Activated naive CD4-positive, alpha-beta T cell treated with anti-CD3 and anti-CD28 coated beads, Interleukin-2, amount 50 U/mL, for 72 hours (primary cell): ENCODE results near the gene UNK. TPM values are rescaled to one million over a fixed set of nuclear protein-coding genes. Genes with fewer than 3 reads are reported as not detected.
"Not testable (repeated sequence)": the region's sequence is repeated elsewhere in the genome, so short reads cannot be mapped to it uniquely, and the experiment has no call there.

ENCODE experiments used
- ATAC-seq, 2 donors: fragments of 150-1000 bp; cut with Tn5 transposase; 2 replicates each; pipeline ENCODE4 v1.10.0; 2021; ENCODE audit warnings: mild to moderate bottlenecking in 2 of 2, moderate library complexity in 2 of 2
- DNase-seq, 2 donors: peaks; one replicate each; pipeline ENCODE4 v3.0.0; 2021 to 2022; ENCODE audit warnings: low spot score in 2 of 2
- H3K27ac Mint-ChIP-seq, 2 donors: one replicate each; pipeline ENCODE4 v1.8.0; 2022; ENCODE audit warnings: mild to moderate bottlenecking in 2 of 2, mixed read lengths in 2 of 2
- H3K36me3 Mint-ChIP-seq, 2 donors: one replicate each; pipeline ENCODE4 v1.8.0; 2022; ENCODE audit warnings: mixed read lengths in 2 of 2
- H3K9me3 Mint-ChIP-seq, 2 donors: one replicate each; pipeline ENCODE4 v1.8.0; 2022; ENCODE audit warnings: mixed read lengths in 2 of 2
- total RNA-seq, 2 donors: library from RNA; stranded (reverse); gene quantifications; one replicate each; pipeline ENCODE4 v1.2.3, GENCODE V29; 2022

The UNK gene
- total RNA-seq, 2 donors from 2014 or later = 15.3 to 29.3 TPM

DNA sequence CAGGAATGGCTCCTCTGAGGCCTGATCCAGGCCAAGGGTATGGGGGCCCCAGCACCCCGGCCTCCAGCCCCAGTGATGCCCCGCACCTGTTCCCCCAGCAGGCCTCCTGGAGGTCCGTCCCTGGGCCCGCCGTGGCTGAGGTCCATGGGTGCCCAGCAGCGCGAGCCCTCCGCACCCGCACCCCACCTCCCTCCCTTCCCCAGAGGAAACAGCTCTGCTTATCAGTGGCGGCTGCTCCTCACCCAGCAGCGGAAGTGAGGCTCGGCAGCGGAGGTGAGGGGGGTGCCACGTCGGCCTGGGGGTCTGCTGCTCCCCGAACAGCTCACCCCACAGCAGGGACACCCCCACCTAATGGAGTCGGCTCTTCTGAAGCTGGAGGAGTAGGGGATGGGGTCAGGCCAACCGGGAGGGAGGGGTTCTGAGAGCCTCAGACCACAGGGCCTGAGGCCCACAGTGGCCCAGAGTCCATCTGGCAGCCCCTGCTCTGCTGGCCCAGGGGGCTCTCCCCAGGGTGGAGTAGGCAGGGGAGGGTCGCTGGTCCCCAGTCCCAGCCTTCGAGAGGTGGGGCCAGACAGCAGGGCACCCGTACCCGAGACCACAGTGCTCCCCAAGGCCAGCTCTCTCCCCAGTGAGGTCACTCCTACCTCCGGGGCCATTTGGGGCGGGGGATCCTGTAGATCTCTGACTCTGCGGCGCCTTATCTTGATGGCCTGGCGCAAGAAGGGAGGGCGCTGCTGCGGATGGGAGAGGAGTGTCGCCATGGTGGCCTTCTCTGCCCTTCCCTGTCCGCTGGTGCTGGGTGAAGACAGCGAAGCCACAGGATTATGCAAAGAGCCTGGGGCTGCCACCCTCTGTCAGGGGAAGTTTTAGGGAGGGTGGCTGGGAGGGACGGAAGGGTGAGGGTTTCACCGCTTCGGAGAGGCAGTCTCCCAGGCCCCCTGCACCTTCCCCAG lies 59.2 kb downstream of the UNK start, which contains the start of gene UNC13D:
Gene UNC13D, minus strand, starts transcription at position 828 of the 953 bp plus-strand sequence. Its CDS starts 67 bp downstream, at position 761.
- Mint-ChIP-seq H3K27ac (peak within 1 kb of the TSS; percentile 94 to 97), H3K36me3 (no peaks in the 10 kb centered on the region), H3K9me3 (no peaks in the 10 kb centered on the region)
- DNase-seq (peak; percentile 62 to 83), ATAC-seq (peak; percentile 58 to 75)

DNA sequence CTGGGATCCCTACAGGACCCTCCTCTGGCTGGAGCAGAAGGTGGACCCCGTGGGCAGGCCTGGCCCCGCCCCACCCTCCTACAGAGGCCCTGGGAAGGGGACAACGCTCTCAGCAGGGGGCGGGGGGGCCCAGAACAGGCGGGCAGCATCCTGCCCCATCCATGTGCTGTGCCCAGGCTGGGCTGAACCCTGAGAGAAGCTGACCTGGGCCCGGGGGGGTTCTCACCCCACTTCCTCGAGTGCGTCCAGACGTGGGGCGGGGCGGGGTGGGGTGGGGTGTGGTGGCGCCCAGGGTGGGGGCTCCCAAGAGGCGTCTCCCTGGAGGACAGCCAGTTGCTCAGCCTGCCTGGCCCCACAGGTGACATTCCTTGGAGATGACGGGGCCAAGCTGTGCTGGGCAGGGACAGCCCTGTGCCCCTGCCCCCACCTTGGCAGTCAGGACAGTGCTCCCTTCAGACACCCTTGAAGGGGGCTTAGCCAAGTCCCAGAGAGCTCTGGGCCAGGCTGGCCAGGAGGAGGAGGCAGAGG lies 60.0 kb downstream of the UNK start:
- Mint-ChIP-seq H3K36me3 (no peaks in the 10 kb centered on the region), H3K27ac (peak overlapping the region in 1 of 2 donors; percentile 97), H3K9me3 (no peaks in the 10 kb centered on the region)
- ATAC-seq = peak; percentile 23 to 24
- DNase-seq = no peak

DNA sequence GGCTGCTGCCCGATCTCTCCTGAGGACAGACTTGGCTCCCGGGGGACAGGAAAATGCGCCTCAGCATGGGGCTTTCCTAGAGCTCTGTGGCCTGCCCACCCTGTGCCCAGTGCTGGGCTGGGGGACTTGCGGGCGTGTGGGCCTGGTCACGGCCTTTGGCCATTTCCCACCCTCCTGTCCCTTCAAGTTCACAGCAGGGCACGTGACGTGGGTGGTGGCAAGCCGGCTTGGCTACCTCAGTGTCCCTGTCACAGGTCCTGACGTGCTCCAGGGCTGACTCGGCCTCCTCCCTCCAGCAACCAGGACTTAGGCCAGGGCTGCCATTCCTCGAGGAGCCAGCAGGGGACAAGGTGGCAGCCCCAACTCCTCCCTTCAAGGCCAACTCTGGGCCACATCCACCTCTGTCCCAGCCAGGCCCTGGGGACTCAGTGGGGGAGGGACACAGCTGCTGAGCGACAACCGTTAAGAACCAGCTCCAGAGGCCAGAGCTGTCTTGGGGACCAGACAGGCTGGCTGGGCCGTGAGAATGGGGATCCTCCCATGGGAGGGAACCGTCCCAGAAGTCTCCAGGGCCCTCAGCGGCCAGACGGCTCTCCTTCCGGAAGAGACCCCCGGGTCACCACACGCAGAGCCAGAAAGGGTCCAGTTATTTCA lies 60.6 kb downstream of the UNK start:
- no peaks in the 10 kb centered on the region for H3K36me3 Mint-ChIP-seq
- DNase-seq = peak; percentile 70 to 83
- H3K9me3 Mint-ChIP-seq = no peaks in the 10 kb centered on the region
- peak; percentile 63 to 71 for ATAC-seq
- H3K27ac Mint-ChIP-seq = peak overlapping the region; percentile 87 to 97

DNA sequence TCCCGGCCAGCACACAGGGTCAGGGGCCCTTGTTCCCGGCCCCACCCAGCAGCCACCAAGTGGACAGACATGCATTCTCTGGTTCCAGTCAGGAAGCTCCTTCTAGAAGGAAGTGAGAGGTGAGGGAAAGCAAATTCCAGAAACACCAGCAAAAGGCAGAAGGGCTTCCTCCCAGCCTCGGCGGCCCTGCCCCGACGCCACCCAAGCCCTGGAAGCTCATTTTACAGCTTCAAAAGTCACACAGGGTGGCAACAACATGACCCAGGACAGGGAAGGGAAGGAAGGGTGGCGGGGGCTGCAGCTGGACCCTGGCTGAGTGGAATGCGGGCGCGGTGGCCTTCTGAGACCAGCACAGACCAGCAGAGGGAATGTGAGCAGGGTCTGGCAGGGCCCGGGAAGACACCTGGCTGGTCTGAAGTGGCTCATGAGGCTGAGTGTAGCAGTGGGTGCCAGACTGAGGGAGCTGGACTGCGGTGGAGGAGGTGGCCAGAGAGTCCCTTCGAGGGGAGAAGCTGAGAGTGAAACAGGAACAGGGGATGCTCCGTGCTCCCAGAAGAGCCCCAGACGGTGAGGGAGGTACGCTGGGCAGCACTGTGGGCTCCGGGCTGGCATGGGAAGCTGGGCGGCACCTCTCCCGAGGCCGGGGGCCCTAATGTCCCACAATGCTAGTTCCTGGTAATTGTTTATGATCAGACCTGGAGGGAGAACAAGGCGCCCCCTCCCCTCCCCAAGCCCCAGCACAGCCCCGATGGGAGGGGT lies 61.5 kb downstream of the UNK start:
- ATAC-seq (no peak), DNase-seq (no peak)
- Mint-ChIP-seq H3K9me3 (no peaks in the 10 kb centered on the region), H3K36me3 (no peaks in the 10 kb centered on the region), H3K27ac (peak overlapping the region in 1 of 2 donors; percentile 97)

DNA sequence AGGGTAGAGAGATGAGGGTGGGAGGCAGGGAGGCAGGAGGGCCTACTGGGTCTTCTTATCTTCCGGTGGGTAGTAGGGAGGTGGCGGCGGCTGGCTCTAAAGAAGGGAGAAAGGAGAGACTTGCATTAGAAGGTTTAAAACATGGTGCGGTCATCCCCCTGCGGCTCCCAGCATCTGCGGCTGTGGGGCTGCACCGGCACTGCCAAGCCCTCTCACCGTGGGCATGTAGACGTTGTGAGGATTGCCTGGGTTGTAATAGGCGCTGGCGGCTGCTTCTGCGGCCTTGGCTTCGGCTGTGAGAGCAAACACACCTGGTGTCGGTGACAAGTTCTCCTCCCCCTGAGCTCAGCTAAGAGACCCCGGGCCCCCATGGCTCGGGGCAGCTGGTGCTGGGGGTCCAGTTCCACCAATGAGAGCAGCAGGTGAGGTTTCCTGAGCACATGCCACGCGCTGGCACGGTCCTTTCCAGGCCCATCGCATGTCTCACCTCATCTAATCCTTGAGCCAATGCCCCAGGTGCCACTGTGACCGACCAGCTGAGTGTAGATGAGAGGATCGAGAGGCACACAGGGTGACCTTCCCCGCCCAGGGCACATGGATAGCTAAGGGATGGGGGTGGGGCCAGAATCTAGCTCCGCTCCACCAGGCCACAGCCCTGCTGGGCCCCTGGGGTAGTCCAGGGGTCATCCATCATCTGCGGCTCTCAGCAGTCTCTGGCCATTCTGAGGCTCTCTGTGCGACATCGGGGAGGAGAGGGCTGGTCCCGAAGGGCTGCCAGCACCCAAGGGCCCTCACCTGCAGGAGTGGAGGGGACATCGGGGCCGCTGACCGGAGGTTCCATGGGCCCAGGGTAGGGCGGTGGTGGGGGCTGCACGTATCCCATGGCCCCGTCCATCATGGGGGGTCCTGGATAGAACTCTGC lies 62.3 kb downstream of the UNK start:
- Mint-ChIP-seq H3K27ac (peak overlapping the region in 1 of 2 donors; percentile 97), H3K36me3 (no peaks in the 10 kb centered on the region), H3K9me3 (no peaks in the 10 kb centered on the region)
- no peak for ATAC-seq
- DNase-seq = no peak

DNA sequence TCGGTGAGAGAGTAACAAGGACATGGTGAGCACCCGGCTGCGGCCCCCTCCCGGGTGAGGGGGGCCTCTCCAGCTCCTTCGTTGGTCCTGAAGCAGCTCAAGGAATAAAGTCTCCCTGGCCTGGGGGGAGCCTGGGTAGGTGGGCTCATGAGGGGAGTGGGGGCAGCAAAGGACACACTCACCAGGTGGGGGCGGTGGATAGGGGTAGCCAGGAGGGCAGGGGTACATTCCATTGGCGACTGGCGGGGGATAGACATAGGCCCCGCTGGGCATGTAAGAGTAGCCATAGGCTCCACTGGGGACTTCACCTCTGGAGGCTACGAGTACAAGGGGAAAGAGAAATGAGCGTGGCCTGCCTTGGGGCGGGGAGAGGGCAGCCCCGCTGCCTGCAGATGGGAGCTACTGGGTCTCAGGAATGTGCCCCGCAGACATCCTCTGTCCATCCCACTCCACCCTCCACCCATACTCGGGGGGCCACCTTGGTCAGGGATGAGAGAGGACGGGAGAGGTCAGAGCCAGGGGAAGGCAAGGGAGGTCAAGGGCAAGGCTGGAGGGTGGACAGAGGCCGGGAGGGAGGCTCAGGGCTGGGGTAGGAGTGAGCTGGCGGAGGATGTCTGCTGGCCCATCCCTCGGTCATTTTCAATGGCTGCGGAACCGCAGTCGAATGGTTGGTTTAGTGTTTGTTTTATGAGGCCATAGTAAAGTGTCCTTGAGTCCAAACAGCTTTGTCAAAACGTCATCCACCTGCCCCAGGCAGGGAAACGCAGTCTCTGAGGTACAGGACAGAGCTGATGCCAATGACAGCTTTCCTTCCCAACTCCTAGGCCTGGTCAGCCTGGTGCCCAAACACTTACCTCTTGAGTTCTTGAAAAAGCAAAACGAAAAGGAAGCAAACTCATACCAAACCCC lies 63.3 kb downstream of the UNK start:
- peak overlapping the region in 1 of 2 donors; percentile 54 for H3K27ac Mint-ChIP-seq
- H3K9me3 Mint-ChIP-seq = no peaks in the 10 kb centered on the region

DNA sequence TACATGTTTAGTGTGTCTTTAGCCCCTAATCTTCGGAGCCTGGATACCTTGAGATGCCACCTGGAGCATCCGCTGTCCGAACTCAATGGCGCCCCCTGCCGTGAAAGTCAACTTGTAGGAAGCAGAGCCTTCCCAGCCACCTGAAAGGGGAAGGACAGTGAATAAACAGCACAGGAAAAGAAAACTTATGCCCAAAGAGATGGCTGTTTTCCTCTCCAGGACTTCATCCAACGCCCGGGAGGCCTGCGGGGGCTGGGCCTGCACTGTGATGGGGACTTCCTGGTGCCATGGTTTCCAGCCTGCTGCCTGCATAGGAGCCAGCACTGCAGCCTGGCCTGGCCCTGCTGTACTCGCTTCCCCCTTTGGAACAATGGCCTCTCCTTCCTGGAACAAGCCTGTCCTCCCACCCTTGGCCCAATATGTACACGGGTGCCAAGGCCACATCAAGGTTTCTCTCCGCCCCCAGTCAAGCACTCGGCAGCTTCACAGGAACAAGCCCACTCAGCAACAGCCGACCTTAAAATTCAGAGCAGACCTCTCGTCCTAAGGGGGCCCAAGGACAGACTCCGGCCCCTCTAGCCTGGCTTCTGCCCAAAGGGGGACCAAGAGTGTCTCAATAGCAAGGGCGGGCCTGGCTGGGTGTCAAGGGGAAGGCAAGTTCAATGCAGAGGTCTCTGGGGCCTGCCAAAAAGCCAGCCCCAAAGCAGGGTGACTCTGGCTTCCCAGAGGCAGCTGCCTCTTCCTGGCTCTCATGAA lies 64.1 kb downstream of the UNK start:
- no peaks in the 10 kb centered on the region for H3K9me3 Mint-ChIP-seq
- DNase-seq (peak in 1 of 2 donors; percentile 92), ATAC-seq (peak in 1 of 2 donors; percentile 34)
- no peaks in the 10 kb centered on the region for H3K36me3 Mint-ChIP-seq
- H3K27ac Mint-ChIP-seq = peak overlapping the region in 1 of 2 donors; percentile 25

More for the DNA sequence above, 63.3 kb downstream of the UNK start:
- ATAC-seq = no peak
- no peak for DNase-seq
- H3K36me3 Mint-ChIP-seq = no peaks in the 10 kb centered on the region

DNA sequence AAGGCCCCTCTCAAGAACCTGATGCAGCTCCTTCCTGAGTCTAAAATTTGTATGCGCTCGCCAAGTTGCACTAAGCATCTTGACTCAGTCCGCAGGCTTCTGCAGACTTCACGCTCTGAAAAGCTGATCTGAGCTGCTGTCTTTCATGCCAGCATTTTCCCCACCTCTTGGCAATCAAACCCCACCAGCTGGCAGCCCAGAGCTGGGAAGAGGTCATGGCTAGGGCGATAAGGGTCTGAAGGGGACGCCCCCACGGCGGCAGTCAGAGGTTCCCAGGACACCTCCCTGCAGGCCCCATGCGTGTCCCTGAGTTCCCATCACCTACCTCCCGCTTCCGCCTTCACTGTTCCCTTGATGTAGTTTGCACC lies 64.7 kb downstream of the UNK start:
- ATAC-seq = no peak
- Mint-ChIP-seq H3K36me3 (no peaks in the 10 kb centered on the region), H3K27ac (peak overlapping the region in 1 of 2 donors; percentile 41), H3K9me3 (no peaks in the 10 kb centered on the region)
- DNase-seq = no peak

DNA sequence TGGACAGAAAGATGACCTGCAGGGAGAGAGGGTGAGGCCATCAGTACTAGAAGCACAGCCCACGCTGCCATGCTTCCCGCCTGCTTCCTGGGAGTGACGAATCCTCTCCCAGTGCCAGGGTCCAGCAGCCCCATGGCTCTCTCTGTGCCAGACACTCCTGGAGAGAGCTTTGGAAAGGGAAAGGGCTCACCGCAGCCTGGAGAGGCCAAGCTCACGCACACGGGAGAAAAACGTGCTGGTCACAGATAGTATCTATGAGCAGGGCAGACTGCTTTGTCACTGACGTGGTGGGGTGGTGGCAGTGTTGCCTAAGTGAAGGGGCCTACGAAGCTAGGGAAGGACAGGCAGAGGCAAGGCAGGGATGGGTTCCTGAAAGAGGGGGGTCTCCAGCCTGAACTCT lies 65.1 kb downstream of the UNK start:
- peak overlapping the region in 1 of 2 donors; percentile 41 for H3K27ac Mint-ChIP-seq
- H3K36me3 Mint-ChIP-seq = no peaks in the 10 kb centered on the region
- H3K9me3 Mint-ChIP-seq = no peaks in the 10 kb centered on the region
- no peak for DNase-seq
- ATAC-seq = no peak

DNA sequence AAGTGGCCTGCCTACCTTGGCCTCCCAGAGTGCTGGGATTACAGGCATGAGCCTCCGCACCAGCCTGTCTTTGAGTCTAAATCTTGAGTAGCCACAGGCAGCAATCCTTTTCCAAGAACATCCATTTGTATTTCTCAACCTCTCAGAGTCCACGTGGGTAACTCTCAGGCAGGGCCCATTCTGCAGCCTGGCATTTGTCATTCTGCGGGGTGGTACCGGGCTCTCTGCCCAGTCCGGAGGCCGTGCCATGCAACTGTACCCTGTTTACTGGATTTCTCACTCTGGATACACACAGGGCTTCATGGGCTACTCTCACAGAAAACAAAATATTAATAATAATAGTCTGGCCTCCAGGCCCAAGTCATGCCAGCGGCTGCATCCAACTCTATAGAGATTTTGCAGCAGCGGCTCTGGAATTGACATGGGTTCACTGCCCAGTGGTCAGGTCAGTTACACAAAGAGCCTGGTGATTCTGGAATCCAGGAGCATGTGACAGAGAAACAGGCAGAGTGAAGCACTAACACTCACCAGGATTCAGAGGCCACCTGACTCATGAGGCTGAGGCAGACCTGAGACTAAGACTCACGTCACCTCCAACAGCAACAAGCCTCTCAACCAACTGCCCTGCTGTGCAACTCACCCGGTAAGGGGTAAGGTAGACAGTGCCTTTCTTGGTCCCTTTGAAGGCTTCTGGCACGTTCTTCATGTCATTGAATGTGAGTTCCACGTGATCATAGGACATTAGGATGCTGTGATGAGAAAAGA lies 66.5 kb downstream of the UNK start:
- DNase-seq (no peak), ATAC-seq (no peak)
- Mint-ChIP-seq H3K36me3 (no peaks in the 10 kb centered on the region), H3K27ac (peak overlapping the region in 1 of 2 donors; percentile 9), H3K9me3 (no peaks in the 10 kb centered on the region)

DNA sequence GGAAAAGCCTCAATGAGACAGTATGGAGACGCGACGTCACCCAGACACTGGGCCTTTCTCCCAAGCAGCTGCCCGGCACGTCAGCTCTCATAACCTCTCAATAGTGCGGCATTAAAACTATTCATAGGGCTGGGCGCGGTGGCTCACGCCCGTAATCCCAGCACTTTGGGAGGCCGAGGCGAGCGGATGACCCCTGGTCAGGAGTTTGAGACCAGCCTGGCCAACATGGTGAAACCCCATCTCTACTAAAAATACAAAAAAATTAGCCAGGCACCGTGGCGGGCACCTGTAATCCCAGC lies 67.0 kb downstream of the UNK start:
- not testable (repeated sequence) for DNase-seq, H3K36me3 Mint-ChIP-seq, H3K9me3 Mint-ChIP-seq, ATAC-seq
- H3K27ac Mint-ChIP-seq = peak overlapping the region in 1 of 2 donors; percentile 9

DNA sequence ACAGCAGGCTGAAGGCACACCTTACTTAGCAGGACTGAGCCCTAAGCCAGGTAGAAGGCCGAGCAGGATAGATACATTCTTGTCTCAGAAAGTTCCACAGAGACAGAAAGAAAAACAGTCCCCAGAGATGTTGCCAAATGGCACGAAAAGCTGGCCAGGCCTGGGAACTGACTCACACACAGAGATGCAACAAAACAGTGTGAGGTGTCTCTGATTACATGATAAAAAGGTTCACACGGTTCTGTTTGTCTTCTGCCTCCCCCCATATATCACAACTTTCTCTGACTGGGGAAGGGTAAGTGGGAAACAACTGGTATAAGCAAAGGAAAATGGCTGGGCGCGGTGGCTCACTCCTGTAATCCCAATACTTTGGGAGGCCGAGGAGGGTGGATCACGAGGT lies 68.8 kb downstream of the UNK start:
- ATAC-seq = no peak
- H3K9me3 Mint-ChIP-seq = no peaks in the 10 kb centered on the region
- H3K36me3 Mint-ChIP-seq = no peaks in the 10 kb centered on the region
- DNase-seq = no peak
- no peak overlapping the region for H3K27ac Mint-ChIP-seq

DNA sequence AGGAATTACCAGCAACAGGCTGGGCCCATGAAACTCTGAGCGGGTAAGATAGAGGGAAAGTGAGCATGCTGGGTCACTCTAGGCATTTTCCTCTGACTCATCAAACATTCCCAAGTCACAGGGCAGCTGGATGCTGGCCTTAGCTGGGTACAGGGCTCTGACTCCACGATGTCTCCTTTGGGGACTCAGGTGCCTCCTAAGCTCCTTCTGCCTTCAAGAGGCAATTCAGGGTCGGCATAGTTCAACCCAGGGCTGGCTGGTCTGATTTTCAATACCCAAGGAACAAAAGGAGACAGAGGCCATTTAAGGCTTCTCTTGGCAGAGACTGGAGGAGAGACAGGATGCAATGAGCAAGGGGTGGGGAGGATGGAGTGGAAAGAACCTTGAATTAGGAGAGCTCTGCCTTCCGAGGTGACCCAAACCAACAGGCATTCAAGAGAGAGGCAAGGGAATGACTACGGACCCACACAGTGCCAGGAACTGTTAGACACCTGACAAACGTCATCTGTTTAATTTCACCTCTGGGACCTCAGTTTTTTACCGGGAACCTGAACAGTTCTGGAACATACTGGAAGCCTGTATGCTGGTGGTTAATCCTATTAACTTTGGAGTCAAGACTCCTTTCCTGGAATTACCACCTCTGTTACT lies 69.6 kb downstream of the UNK start:
- Mint-ChIP-seq H3K27ac (no peak overlapping the region), H3K36me3 (no peaks in the 10 kb centered on the region), H3K9me3 (no peaks in the 10 kb centered on the region)
- ATAC-seq (no peak), DNase-seq (no peak)
